SK-N-SH treated with all-trans-retinoic acid at 6 μM for 48 hours (cell line): Measurements from ENCODE around the gene QRFP.

Experiments
- ATAC-seq: fragments of 200-7000 bp; cut with Tn5 transposase; 3 replicates; pipeline ENCODE4 v1.9.1; 2020; ENCODE audit warnings: mild to moderate bottlenecking, moderate library complexity
- ARNTL ChIP-seq: fragments of 450-650 bp; formaldehyde crosslinking; IDR thresholded peaks from 2 replicates; pipeline ENCODE4 v1.5.0; 2020; ENCODE audit warnings: low read depth, mild to moderate bottlenecking, moderate library complexity, borderline replicate concordance
- BACH2 ChIP-seq: fragments of 250-450 bp; sonication (Bioruptor Pico); IDR thresholded peaks from 2 replicates; pipeline ENCODE4 v1.9.0; 2021; ENCODE audit warnings: mild to moderate bottlenecking, borderline replicate concordance
- CREB5 ChIP-seq: fragments of 250-450 bp; sonication (Bioruptor Pico); IDR thresholded peaks from 2 replicates; pipeline ENCODE4 v1.5.1; 2020; ENCODE audit warnings: low read depth, mild to moderate bottlenecking, moderate library complexity
- CSDC2 ChIP-seq: fragments of 250-450 bp; sonication (Bioruptor Pico); IDR thresholded peaks from 2 replicates; pipeline ENCODE4 v1.5.0; 2020; ENCODE audit warnings: mild to moderate bottlenecking, moderate library complexity
- CSRNP3 ChIP-seq: fragments of 250-450 bp; sonication (Bioruptor Pico); IDR thresholded peaks from 2 replicates; pipeline ENCODE4 v1.5.1; 2021; ENCODE audit warnings: mild to moderate bottlenecking, moderate library complexity
- ESRRG ChIP-seq: fragments of 250-450 bp; sonication (Bioruptor Pico); IDR thresholded peaks from 2 replicates; pipeline ENCODE4 v1.6.1; 2021; ENCODE audit warnings: mild to moderate bottlenecking
- GLIS3 ChIP-seq: fragments of 250-450 bp; sonication (Bioruptor Pico); IDR thresholded peaks from 2 replicates; pipeline ENCODE4 v1.5.0; 2020; ENCODE audit warnings: mild to moderate bottlenecking, moderate library complexity
- ISL1 ChIP-seq: fragments of 250-450 bp; sonication (Bioruptor Pico); IDR thresholded peaks from 2 replicates; pipeline ENCODE4 v2.1.2; 2022; ENCODE audit warnings: mild to moderate bottlenecking, moderate library complexity
- OSR1 ChIP-seq: fragments of 250-450 bp; sonication (Bioruptor Pico); IDR thresholded peaks from 2 replicates; pipeline ENCODE4 v1.8.0; 2022; ENCODE audit warnings: moderate library complexity, mild to moderate bottlenecking, inconsistent platforms
- PATZ1 ChIP-seq: fragments of 250-450 bp; sonication (Bioruptor Pico); IDR thresholded peaks from 2 replicates; pipeline ENCODE4 v1.8.0; 2020; ENCODE audit warnings: mild to moderate bottlenecking, moderate library complexity, borderline replicate concordance
- POU6F1 ChIP-seq: fragments of 250-450 bp; sonication (Bioruptor Pico); IDR thresholded peaks from 2 replicates; pipeline ENCODE4 v1.8.0; 2021; ENCODE audit warnings: low read depth, mild to moderate bottlenecking, moderate library complexity, borderline replicate concordance
- PPARA ChIP-seq: fragments of 250-450 bp; sonication (Bioruptor Pico); IDR thresholded peaks from 2 replicates; pipeline ENCODE4 v1.5.0; 2020; ENCODE audit warnings: mild to moderate bottlenecking, borderline replicate concordance
- RARB ChIP-seq: fragments of 250-450 bp; sonication (Bioruptor Pico); IDR thresholded peaks from 2 replicates; pipeline ENCODE4 v1.8.0; 2021; ENCODE audit warnings: mild to moderate bottlenecking, moderate library complexity
- SNAI2 ChIP-seq: fragments of 250-450 bp; sonication (Bioruptor Pico); IDR thresholded peaks from 2 replicates; pipeline ENCODE4 v1.5.0; 2020; ENCODE audit warnings: mild to moderate bottlenecking, moderate library complexity
- TCF4 ChIP-seq: fragments of 250-450 bp; sonication (Bioruptor Pico); IDR thresholded peaks from 2 replicates; pipeline ENCODE4 v1.8.0; 2021; ENCODE audit warnings: mild to moderate bottlenecking, moderate library complexity, borderline replicate concordance
- ZC3H10 ChIP-seq: fragments of 250-450 bp; sonication (Bioruptor Pico); IDR thresholded peaks from 2 replicates; pipeline ENCODE4 v1.5.1; 2021; ENCODE audit warnings: mild to moderate bottlenecking, moderate library complexity
- ZFP3 ChIP-seq: fragments of 250-450 bp; sonication (Bioruptor Pico); IDR thresholded peaks from 2 replicates; pipeline ENCODE4 v1.5.0; 2020; ENCODE audit warnings: mild to moderate bottlenecking, moderate library complexity
- ZFP30 ChIP-seq: fragments of 450-650 bp; formaldehyde crosslinking; IDR thresholded peaks from 2 replicates; pipeline ENCODE4 v1.5.0; 2022; ENCODE audit warnings: mild to moderate bottlenecking, moderate library complexity
- ZNF70 ChIP-seq: fragments of 450-650 bp; formaldehyde crosslinking; IDR thresholded peaks from 2 replicates; pipeline ENCODE4 v1.5.0; 2020; ENCODE audit warnings: mild to moderate bottlenecking, moderate library complexity
- ZNF8 ChIP-seq: fragments of 450-650 bp; formaldehyde crosslinking; IDR thresholded peaks from 2 replicates; pipeline ENCODE4 v1.5.0; 2020; ENCODE audit warnings: mild to moderate bottlenecking, moderate library complexity

The QRFP gene

GRCh38 chr9:130870491-130871381, 25.9 kb downstream of the QRFP start:
- TF ChIP-seq OSR1 (no peak), GLIS3 (CRISPR knock-in tag) (no peak), ZNF8 (CRISPR knock-in tag) (no peak), CSRNP3 (CRISPR knock-in tag) (no peak), ARNTL (CRISPR knock-in tag) (no peak), ZC3H10 (CRISPR knock-in tag) (no peak), ZFP30 (CRISPR knock-in tag) (no peak), RARB (CRISPR knock-in tag) (no peak), CSDC2 (CRISPR knock-in tag) (no peak), BACH2 (CRISPR knock-in tag) (no peak), POU6F1 (CRISPR knock-in tag) (no peak), ZFP3 (no peak), TCF4 (CRISPR knock-in tag) (no peak)
- no peak for ATAC-seq

- ATAC-seq: no peak
- 0 out of 2 replicates have a peak, but pooled peaks have one; percentile 17 for TF ChIP-seq CREB5 (CRISPR knock-in tag)
- no peak for TF ChIP-seq BACH2 (CRISPR knock-in tag)
Observed at GRCh38 chr9:130869250-130869649, 27.4 kb downstream of the QRFP start.

GRCh38 chr9:130868230-130868629, 28.4 kb downstream of the QRFP start:
- TF ChIP-seq TCF4 (CRISPR knock-in tag) (peak; percentile 23; the same call in 1 of the 2 replicates), CSDC2 (CRISPR knock-in tag) (no peak)
- ATAC-seq: no peak

- ATAC-seq: no peak
- TF ChIP-seq ISL1 (CRISPR knock-in tag) (no peak), CSRNP3 (CRISPR knock-in tag) (no peak), CREB5 (CRISPR knock-in tag) (no peak), TCF4 (CRISPR knock-in tag) (no peak), ZNF70 (no peak), CSDC2 (CRISPR knock-in tag) (no peak), BACH2 (CRISPR knock-in tag) (no peak), PPARA (CRISPR knock-in tag) (no peak), POU6F1 (CRISPR knock-in tag) (no peak), PATZ1 (no peak), ZC3H10 (CRISPR knock-in tag) (no peak), SNAI2 (CRISPR knock-in tag) (no peak), OSR1 (no peak), ESRRG (CRISPR knock-in tag) (no peak), GLIS3 (CRISPR knock-in tag) (no peak)
Observed at GRCh38 chr9:130867556-130867955, 29.1 kb downstream of the QRFP start.
